HG02852 (cell line): ENCODE measurements around the gene TNFRSF18.

Source experiments
- ATAC-seq: cut with Tn5 transposase; IDR thresholded peaks from one replicate; pipeline ENCODE4 v1.9.1; 2021; ENCODE audit warnings: mild to moderate bottlenecking, moderate library complexity; ENCODE audit not compliant: unreplicated experiment

Gene TNFRSF18

DNA sequence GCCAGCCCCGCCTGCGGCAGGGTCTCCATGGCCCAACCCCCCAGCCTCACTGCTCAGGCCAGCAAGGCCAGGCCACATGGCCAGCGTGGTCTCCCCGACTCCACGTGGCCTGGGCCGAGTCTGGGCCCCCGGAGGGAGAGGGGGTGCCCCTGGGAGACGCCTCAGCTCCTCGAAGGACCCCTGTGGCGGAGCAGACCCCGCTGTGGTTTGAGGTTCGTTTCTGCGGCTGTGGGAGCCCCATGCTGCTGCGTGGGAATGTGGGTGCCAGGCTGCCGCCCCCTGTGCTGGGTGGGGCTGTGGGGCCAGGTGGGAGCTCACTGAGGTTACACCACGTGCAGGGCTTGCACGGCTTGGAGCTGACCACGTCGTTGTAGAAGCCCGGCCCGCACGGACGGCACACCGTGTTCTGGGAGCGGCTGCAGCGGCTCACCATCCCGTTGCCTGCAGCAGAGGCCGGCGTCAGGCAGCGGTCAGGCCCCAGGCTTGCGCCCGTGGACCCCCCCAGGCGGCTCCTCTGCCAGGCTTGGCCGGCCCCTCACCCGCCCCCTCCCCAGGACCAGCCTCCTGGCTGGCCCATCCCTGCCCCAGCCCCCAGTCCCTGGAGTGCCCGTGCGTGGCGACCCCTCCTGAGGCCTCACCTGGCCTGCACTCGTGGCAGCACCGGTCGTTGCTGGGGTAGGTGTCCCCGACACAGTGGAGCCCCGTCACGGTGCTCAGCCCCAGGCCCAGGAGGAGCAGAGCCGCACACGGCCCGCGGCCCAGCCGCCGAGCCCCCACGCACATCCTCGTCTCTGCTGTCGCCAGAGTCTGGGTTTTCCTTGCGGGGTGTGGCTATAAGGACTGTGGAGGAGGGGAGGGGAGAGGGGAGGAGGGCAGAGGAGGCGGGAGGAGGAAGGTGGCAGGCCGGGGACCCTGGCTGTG, 7.2 kb upstream of the TNFRSF18 start, which contains the start of gene TNFRSF4:
TSS of gene TNFRSF4 (minus strand) at position 809 of the 921 bp plus-strand sequence. CDS start at position 783, 26 bp downstream.
- no peak for ATAC-seq

GRCh38 chr1:1212780-1213344, 6.5 kb upstream of the TNFRSF18 start:
- ATAC-seq = no peak

- no peak for ATAC-seq
These were observed 5.4 kb upstream of the TNFRSF18 start for GRCh38 chr1:1211541-1212441.

- ATAC-seq = no peak
These were observed 4.5 kb upstream of the TNFRSF18 start for GRCh38 chr1:1210726-1211540.

- ATAC-seq = no peak
These were observed 2.5 kb upstream of the TNFRSF18 start for GRCh38 chr1:1208713-1209433.

DNA sequence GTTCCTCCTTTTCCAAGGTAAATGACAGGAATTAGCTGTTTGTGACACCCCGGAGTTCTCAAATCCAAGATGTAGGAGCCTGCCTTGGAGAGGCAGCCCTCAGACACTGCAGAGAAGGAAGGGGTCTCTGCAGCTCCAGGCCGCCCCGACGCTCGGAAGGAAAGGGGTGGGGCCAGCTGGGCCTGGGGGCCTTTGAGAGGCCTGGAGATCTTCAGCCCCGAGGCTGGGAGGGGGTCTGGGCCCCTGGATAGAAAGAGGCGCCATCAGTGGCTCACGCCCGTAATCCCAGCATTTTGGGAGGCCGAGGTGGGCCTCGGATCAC, 1.1 kb upstream of the TNFRSF18 start:
- ATAC-seq = no peak

DNA sequence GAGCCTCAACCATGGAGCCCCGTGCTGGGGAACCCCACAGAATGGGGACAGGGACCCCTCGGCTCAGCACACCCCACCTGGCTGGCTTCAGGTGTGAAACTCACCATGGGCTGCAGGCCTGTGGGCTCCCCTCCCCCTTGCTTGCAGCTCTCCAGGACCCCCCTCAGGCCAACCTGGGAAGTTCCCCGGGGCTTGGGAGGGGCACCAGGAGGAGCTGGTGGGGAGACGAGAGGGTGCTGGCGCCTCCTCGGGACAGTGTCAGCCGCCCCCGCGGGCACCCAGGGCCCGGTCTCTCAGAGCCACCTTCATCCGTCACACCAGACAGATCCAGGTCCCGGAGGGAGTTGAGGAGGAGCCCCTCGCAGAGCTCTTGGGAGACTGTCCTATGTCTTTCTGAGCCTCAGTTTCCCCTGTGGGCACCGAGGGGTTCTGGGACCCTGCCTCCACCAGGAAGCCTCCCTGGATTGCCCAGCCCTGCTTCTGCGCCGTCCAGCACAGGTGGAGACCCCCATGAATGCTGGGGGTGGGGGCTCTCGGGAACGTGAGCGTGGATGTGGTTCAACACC, 657 bp upstream of the TNFRSF18 start:
- ATAC-seq = no peak

GRCh38 chr1:1205769-1206375, 520 bp downstream of the TNFRSF18 start:
- ATAC-seq = no peak

DNA sequence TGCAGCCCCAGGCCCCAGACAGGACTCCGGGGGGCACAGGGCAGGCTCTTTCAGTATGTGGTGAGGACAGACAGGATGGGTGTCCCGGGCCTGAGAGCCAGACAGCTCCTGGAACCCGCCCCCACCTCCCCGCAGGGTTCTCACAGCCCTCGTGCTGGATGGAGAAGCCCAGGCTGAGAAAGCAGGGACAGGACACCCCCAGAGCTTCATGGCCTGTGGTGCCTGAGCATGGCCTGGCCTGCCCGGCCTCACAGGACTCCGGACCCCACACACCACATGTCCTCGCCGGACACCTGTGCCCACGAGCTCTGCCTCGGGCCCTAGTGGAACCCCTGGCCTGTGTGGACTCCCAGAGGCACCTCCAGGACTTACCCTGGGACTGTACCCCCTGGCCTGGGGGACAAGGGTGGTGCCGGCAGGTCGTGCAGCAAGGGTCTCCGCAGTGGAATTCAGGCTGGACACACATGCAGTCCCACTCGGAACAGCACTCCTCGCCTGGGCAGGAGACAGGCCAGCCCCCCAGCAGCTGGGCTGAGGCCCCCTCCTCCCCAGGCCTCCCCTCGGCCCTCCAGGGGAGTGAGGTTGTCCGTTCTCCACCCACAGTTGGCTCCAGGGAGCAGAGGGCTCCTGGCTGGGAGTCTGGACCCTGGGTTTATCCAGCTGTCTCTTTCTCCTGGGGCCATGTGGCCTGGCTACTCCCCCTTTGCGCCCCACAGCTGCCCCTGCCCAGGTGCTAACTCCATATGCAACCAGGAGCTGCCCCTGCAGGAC, 1.2 kb downstream of the TNFRSF18 start:
- ATAC-seq = no peak

DNA sequence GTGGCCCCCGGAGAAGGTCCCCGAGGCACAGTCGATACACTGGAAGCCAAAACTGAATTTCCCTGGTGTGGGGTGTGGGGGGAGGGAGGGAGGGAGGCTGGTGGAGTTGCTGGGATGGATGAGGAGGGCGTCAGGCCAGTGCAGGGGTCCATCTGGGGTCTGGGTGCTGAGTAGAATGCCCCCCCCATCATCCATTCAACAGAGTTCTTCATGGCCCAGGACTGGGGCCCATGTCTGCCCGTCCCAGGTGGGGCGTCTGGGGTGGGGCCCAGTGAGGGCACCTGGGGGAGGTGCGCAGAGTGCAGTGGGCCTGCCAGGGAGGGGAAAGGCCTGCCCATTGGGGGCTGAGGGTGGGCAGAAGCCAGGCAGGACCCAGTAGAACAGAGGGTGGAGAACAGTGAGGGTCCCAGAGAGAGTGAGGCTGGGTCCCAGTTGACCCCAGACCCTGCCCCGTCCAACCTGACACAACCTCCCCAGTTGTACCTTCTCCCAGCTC, 1.9 kb downstream of the TNFRSF18 start:
- ATAC-seq = no peak

- no peak for ATAC-seq
These were observed 2.6 kb downstream of the TNFRSF18 start for GRCh38 chr1:1203561-1204424.

DNA sequence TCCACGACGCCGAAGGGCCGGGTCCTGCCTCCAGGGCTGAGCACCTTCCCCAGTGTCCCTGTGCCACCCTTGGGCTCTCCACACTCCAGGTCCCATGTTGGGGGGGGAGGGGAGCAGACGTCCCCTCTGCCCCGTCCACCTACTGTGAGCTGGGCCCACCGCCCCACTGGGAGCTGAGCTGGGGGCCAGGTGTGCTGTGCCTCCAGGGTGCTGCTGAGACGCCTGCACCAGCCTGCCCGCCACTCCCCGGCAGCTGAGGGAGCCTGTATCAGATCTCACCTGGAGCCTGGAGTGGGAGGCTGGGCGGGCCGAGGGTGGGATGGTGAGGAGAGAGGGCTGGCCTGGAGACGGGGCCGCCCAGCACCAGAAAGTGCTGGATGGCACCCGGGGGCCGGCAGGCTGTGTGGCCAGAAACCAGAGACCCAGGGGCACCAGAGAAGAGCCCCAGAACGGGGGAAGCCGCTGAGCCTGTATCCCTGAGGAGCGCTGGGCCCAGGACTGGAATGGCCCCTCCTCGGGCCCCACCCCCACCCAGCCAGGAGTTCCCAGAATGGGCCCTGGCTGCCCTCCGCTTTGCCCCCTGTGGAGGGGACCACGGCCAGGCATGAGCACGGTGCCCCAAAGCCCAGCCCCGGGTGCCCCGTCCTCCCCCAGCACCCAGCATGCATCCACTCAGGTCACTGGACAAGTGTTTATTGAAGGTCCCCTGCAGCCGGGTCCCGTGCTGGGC, 3.4 kb downstream of the TNFRSF18 start:
- ATAC-seq = no peak

GRCh38 chr1:1200876-1201810, 5.2 kb downstream of the TNFRSF18 start:
- ATAC-seq = no peak

GRCh38 chr1:1199961-1200875, 6.2 kb downstream of the TNFRSF18 start:
- no peak for ATAC-seq
